ENCODE measurements around the gene TSC22D3.

The TSC22D3 gene

GRCh38 chrX:107683931-107684330, 91.7 kb downstream of the TSC22D3 start:
- H3K4me3 ChIP-seq: no peak overlapping the region
- no peaks in the 10 kb centered on the region for H3K27me3 ChIP-seq (ENCODE audit: low read depth)
- no peak for DNase-seq (ENCODE audit: low spot score in 2 of 2)
- H3K36me3 ChIP-seq (replicated peaks): no peaks in the 10 kb centered on the region
- H3K9me3 ChIP-seq: no peaks in the 10 kb centered on the region
- in situ Hi-C loops (cut with MboI; ENCODE audit: low sequenced_read_pairs): no loop called here
- H3K4me1 ChIP-seq: 0 out of 2 replicates have a peak, but pooled peaks cover 3% of the 10 kb centered on the region

GRCh38 chrX:107683124-107683895, 92.3 kb downstream of the TSC22D3 start:
- H3K27me3 ChIP-seq (ENCODE audit: low read depth): no peaks in the 10 kb centered on the region
- in situ Hi-C loops (cut with MboI; ENCODE audit: low sequenced_read_pairs): no loop called here
- H3K36me3 ChIP-seq (replicated peaks): no peaks in the 10 kb centered on the region
- no peak overlapping the region for H3K4me3 ChIP-seq
- no peaks in the 10 kb centered on the region for H3K9me3 ChIP-seq
- DNase-seq (ENCODE audit: low spot score in 2 of 2): no peak
- H3K4me1 ChIP-seq: 0 out of 2 replicates have a peak, but pooled peaks cover 3% of the 10 kb centered on the region

- in situ Hi-C loops (cut with MboI; ENCODE audit: low sequenced_read_pairs): no loop called here
- no peak for DNase-seq (ENCODE audit: low spot score in 2 of 2)
- H3K4me3 ChIP-seq: no peak overlapping the region
- H3K4me1 ChIP-seq: peaks cover 8% of the 10 kb centered on the region
- no peaks in the 10 kb centered on the region for H3K27me3 ChIP-seq (ENCODE audit: low read depth)
- H3K9me3 ChIP-seq: no peaks in the 10 kb centered on the region
- no peaks in the 10 kb centered on the region for H3K36me3 ChIP-seq (replicated peaks)
Measured at GRCh38 chrX:107682256-107682655, 93.3 kb downstream of the TSC22D3 start.

- DNase-seq (ENCODE audit: low spot score in 2 of 2): no peak
- in situ Hi-C loops (cut with MboI; ENCODE audit: low sequenced_read_pairs): loop anchor here (5.0 kb wide), 1 partner anchor 38 kb away; no protein-coding TSS in a partner anchor
Measured at GRCh38 chrX:107678957-107679740, 96.4 kb downstream of the TSC22D3 start.

GRCh38 chrX:107677909-107678308, 97.7 kb downstream of the TSC22D3 start:
- no peaks in the 10 kb centered on the region for H3K27me3 ChIP-seq (ENCODE audit: low read depth)
- H3K36me3 ChIP-seq (replicated peaks): no peaks in the 10 kb centered on the region
- in situ Hi-C loops (cut with MboI; ENCODE audit: low sequenced_read_pairs): loop anchor here (5.0 kb wide), 1 partner anchor 39 kb away; no protein-coding TSS in a partner anchor
- no peak for DNase-seq (ENCODE audit: low spot score in 2 of 2)
- no peak overlapping the region for H3K4me3 ChIP-seq
- H3K9me3 ChIP-seq: no peaks in the 10 kb centered on the region
- peaks cover 36% of the 10 kb centered on the region for H3K4me1 ChIP-seq

More at GRCh38 chrX:107678957-107679740, 96.4 kb downstream of the TSC22D3 start:
- Histone ChIP-seq H3K36me3 (replicated peaks) (no peaks in the 10 kb centered on the region), H3K4me1 (peaks cover 24% of the 10 kb centered on the region), H3K27me3 (ENCODE audit: low read depth) (no peaks in the 10 kb centered on the region), H3K4me3 (no peak overlapping the region), H3K9me3 (no peaks in the 10 kb centered on the region)

- in situ Hi-C loops (cut with MboI; ENCODE audit: low sequenced_read_pairs): loop anchor here (5.0 kb wide), 1 partner anchor 40 kb away; no protein-coding TSS in a partner anchor
Measured at GRCh38 chrX:107677501-107677901, 98.1 kb downstream of the TSC22D3 start.

GRCh38 chrX:107676559-107677378, 98.8 kb downstream of the TSC22D3 start:
- peaks cover 36% of the 10 kb centered on the region for H3K4me1 ChIP-seq
- H3K36me3 ChIP-seq (replicated peaks): no peaks in the 10 kb centered on the region
- no peaks in the 10 kb centered on the region for H3K27me3 ChIP-seq (ENCODE audit: low read depth)
- H3K4me3 ChIP-seq: peak overlapping the region; percentile 42
- no peaks in the 10 kb centered on the region for H3K9me3 ChIP-seq
- DNase-seq (ENCODE audit: low spot score in 2 of 2): peak; percentile 88 to 89
- in situ Hi-C loops (cut with MboI; ENCODE audit: low sequenced_read_pairs): loop anchor here (5.0 kb wide), 1 partner anchor 41 kb away; no protein-coding TSS in a partner anchor

More at GRCh38 chrX:107677501-107677901, 98.1 kb downstream of the TSC22D3 start:
- Histone ChIP-seq H3K4me3 (peak overlapping the region; percentile 42), H3K4me1 (peaks cover 36% of the 10 kb centered on the region), H3K36me3 (replicated peaks) (no peaks in the 10 kb centered on the region), H3K27me3 (ENCODE audit: low read depth) (no peaks in the 10 kb centered on the region), H3K9me3 (no peaks in the 10 kb centered on the region)
- DNase-seq (ENCODE audit: low spot score in 2 of 2): no peak

- no peaks in the 10 kb centered on the region for H3K27me3 ChIP-seq (ENCODE audit: low read depth)
- peak overlapping the region; percentile 42 for H3K4me3 ChIP-seq
- peak; percentile 52 to 64 for DNase-seq (ENCODE audit: low spot score in 2 of 2)
- H3K4me1 ChIP-seq: peaks cover 36% of the 10 kb centered on the region
- H3K9me3 ChIP-seq: no peaks in the 10 kb centered on the region
- in situ Hi-C loops (cut with MboI; ENCODE audit: low sequenced_read_pairs): loop anchor here (5.0 kb wide), 1 partner anchor 41 kb away; no protein-coding TSS in a partner anchor
- no peaks in the 10 kb centered on the region for H3K36me3 ChIP-seq (replicated peaks)
Measured at GRCh38 chrX:107675823-107676555, 99.6 kb downstream of the TSC22D3 start.

- DNase-seq (ENCODE audit: low spot score in 2 of 2): no peak
- Histone ChIP-seq H3K27me3 (ENCODE audit: low read depth) (no peaks in the 10 kb centered on the region), H3K9me3 (no peaks in the 10 kb centered on the region), H3K4me3 (peak overlapping the region; percentile 42), H3K4me1 (peaks cover 36% of the 10 kb centered on the region), H3K36me3 (replicated peaks) (no peaks in the 10 kb centered on the region)
- in situ Hi-C loops (cut with MboI; ENCODE audit: low sequenced_read_pairs): loop anchor here (5.0 kb wide), 1 partner anchor 42 kb away; no protein-coding TSS in a partner anchor
Measured at GRCh38 chrX:107675365-107675654, 100.3 kb downstream of the TSC22D3 start.

- DNase-seq (ENCODE audit: low spot score in 2 of 2): peak in 1 of 2 experiments; percentile 50
- in situ Hi-C loops (cut with MboI; ENCODE audit: low sequenced_read_pairs): loop anchor here (5.0 to 25.0 kb wide), 2 partner anchors 43 to 388 kb away; no protein-coding TSS in a partner anchor
- Histone ChIP-seq H3K4me1 (peaks cover 36% of the 10 kb centered on the region), H3K9me3 (no peaks in the 10 kb centered on the region), H3K36me3 (replicated peaks) (no peaks in the 10 kb centered on the region), H3K27me3 (ENCODE audit: low read depth) (no peaks in the 10 kb centered on the region), H3K4me3 (no peak overlapping the region)
Measured at GRCh38 chrX:107674480-107675364, 100.9 kb downstream of the TSC22D3 start.

GRCh38 chrX:107673933-107674479, 101.6 kb downstream of the TSC22D3 start:
- Histone ChIP-seq H3K36me3 (replicated peaks) (no peaks in the 10 kb centered on the region), H3K4me3 (no peak overlapping the region), H3K9me3 (no peaks in the 10 kb centered on the region), H3K27me3 (ENCODE audit: low read depth) (no peaks in the 10 kb centered on the region), H3K4me1 (peaks cover 36% of the 10 kb centered on the region)
- DNase-seq (ENCODE audit: low spot score in 2 of 2): peak; percentile 38 to 77
- in situ Hi-C loops (cut with MboI; ENCODE audit: low sequenced_read_pairs): loop anchor here (25.0 kb wide), 1 partner anchor 388 kb away; no protein-coding TSS in a partner anchor

- peaks cover 36% of the 10 kb centered on the region for H3K4me1 ChIP-seq
- H3K36me3 ChIP-seq (replicated peaks): no peaks in the 10 kb centered on the region
- H3K9me3 ChIP-seq: no peaks in the 10 kb centered on the region
- DNase-seq (ENCODE audit: low spot score in 2 of 2): peak in 1 of 2 experiments; percentile 25
- H3K27me3 ChIP-seq (ENCODE audit: low read depth): no peaks in the 10 kb centered on the region
- in situ Hi-C loops (cut with MboI; ENCODE audit: low sequenced_read_pairs): loop anchor here (25.0 kb wide), 1 partner anchor 389 kb away; no protein-coding TSS in a partner anchor
- H3K4me3 ChIP-seq: no peak overlapping the region
Measured at GRCh38 chrX:107673431-107673830, 102.2 kb downstream of the TSC22D3 start.
